PC-3 (cell line): ENCODE results near the gene REST. TPM values are rescaled to one million over a fixed set of nuclear protein-coding genes. Genes with fewer than 3 reads are reported as not detected.

Experiments
- ATAC-seq: fragments of 200-7000 bp; cut with Tn5 transposase; 2 replicates; pipeline ENCODE4 v1.9.1; 2020; ENCODE audit warnings: mild to moderate bottlenecking, moderate library complexity
- BruUV-seq: library from RNA; stranded (reverse); fragments of 400-500 nt; replicated peaks from 2 replicates; lab custom pipeline; 2021; lab: Mats Ljungman, UMichigan
- CTCF ChIA-PET: fragments of 300-600 bp; sonication (Branson Sonifier 250); formaldehyde crosslinking; loops from one replicate; lab custom pipeline; 2022; ENCODE audit warnings: antibody characterized with exemption; lab: Charles Lee
- POLR2A ChIA-PET: fragments of 300-600 bp; sonication (Branson Sonifier 250); formaldehyde crosslinking; loops from one replicate; lab custom pipeline; 2022; ENCODE audit warnings: antibody characterized with exemption; ENCODE audit not compliant: unreplicated experiment; lab: Charles Lee
- DNase-seq: peaks from one replicate; pipeline ENCODE4 v3.0.0-alpha.2; 2015
- H2AFZ ChIP-seq: fragments of 300-600 bp; sonication (generic); 2 replicates; pipeline ENCODE4 v1.6.0; 2016; ENCODE audit warnings: antibody characterized with exemption, low read length
- H3F3A ChIP-seq: fragments of 300-600 bp; sonication (generic); one replicate; pipeline ENCODE4 v1.6.0; 2017; ENCODE audit warnings: antibody characterized with exemption, low read length, control low read depth, mild to moderate bottlenecking; ENCODE audit not compliant: unreplicated experiment
- H3K27ac ChIP-seq: fragments of 300-600 bp; sonication (generic); 2 replicates; pipeline ENCODE4 v1.5.1; 2016; ENCODE audit warnings: mild to moderate bottlenecking, low read length
- H3K27me3 ChIP-seq: fragments of 300-600 bp; sonication (generic); 2 replicates; pipeline ENCODE4 v1.6.1; 2016; ENCODE audit warnings: low read length, mixed read lengths
- H3K36me3 ChIP-seq: fragments of 300-600 bp; sonication (generic); 2 replicates; pipeline ENCODE4 v1.6.1; 2016; ENCODE audit warnings: low read depth, mixed run types, low read length, mixed read lengths
- H3K4me1 ChIP-seq: fragments of 300-600 bp; sonication (generic); 2 replicates; pipeline ENCODE4 v1.5.1; 2016; ENCODE audit warnings: low read length; ENCODE audit not compliant: insufficient read depth
- H3K4me2 ChIP-seq: fragments of 300-600 bp; sonication (generic); 2 replicates; pipeline ENCODE4 v1.6.0; 2016; ENCODE audit warnings: low read length
- H3K4me3 ChIP-seq: fragments of 300-600 bp; sonication (generic); 2 replicates; pipeline ENCODE4 v1.5.1; 2016; ENCODE audit warnings: mild to moderate bottlenecking, low read length, mixed read lengths
- H3K79me2 ChIP-seq: fragments of 300-600 bp; sonication (generic); 2 replicates; pipeline ENCODE4 v1.6.1; 2017; ENCODE audit warnings: low read length, mixed read lengths
- H3K9ac ChIP-seq: fragments of 300-600 bp; sonication (generic); 2 replicates; pipeline ENCODE4 v1.6.0; 2016; ENCODE audit warnings: mild to moderate bottlenecking, low read length
- H3K9me2 ChIP-seq: fragments of 300-600 bp; sonication (generic); replicated peaks from 2 replicates; pipeline ENCODE4 v1.6.1; 2016; ENCODE audit warnings: mixed run types, low read length, mixed read lengths
- H3K9me3 ChIP-seq: fragments of 300-600 bp; sonication (generic); 2 replicates; pipeline ENCODE4 v1.6.1; 2016; ENCODE audit warnings: low read length, mixed read lengths
- H4K20me1 ChIP-seq: fragments of 300-600 bp; sonication (generic); 2 replicates; pipeline ENCODE4 v1.6.1; 2016; ENCODE audit warnings: low read length, mixed read lengths
- EZH2 ChIP-seq: fragments of 300-600 bp; sonication (generic); IDR thresholded peaks from one replicate; pipeline ENCODE4 v1.6.1; 2017; ENCODE audit warnings: antibody characterized with exemption, mild to moderate bottlenecking, low read length; ENCODE audit not compliant: unreplicated experiment
- EZH2phosphoT487 ChIP-seq: fragments of 300-600 bp; sonication (generic); IDR thresholded peaks from 2 replicates; pipeline ENCODE4 v1.6.1; 2018; ENCODE audit warnings: mild to moderate bottlenecking, antibody characterized with exemption, low read length, borderline replicate concordance
- intact Hi-C: fragments of 100-400 bp; cut with micrococcal nuclease; formaldehyde crosslinking; loops from 2 replicates; pipeline ENCODE4 v1.9.0; 2023
- total RNA-seq: library from RNA; depleted of rRNA; stranded (reverse); fragments of >200 nt; gene quantifications from 2 replicates; pipeline ENCODE4 v1.2.3, GENCODE V29; 2014; rRNA removed
- TF ChIP-seq, protein P1 (sequence below): fragments of 300-600 bp; sonication (generic); conservative IDR thresholded peaks from 2 replicates; pipeline ENCODE4 v1.5.1; 2017; ENCODE audit warnings: antibody characterized with exemption, low read depth, mild to moderate bottlenecking, low read length

REST gene
- total RNA-seq, 1 experiment from 2014 or later: 22.4 TPM

DNA sequence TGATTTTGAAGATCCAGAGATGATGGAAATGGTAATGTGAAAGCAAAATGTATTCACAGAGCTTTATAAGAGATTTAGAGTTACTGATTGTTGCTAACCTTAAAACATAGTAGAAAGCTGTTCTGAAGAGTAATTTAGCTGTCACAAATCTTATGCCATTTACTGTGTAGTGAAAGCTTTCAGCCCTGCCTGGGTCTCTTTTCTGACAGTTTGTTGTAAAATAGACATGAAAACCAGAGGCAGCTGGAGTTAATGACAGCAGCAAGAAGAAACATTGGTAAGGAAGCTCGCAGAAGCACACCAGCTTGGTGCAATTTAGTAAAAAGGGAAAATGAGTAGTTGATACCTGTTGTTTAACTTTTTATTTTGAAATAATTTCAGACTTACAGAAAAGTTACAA lies 92.1 kb downstream of the REST start:
- Histone ChIP-seq H3K9me2 (no peaks in the 10 kb centered on the region), H3K9ac (no peak overlapping the region), H4K20me1 (no peaks in the 10 kb centered on the region), H2AFZ (no peak overlapping the region), H3K27ac (no peak overlapping the region), H3K4me3 (no peak overlapping the region), H3K36me3 (peaks cover 67% of the 10 kb centered on the region), H3F3A (no peaks in the 10 kb centered on the region), H3K9me3 (no peaks in the 10 kb centered on the region), H3K79me2 (peaks cover 16% of the 10 kb centered on the region), H3K27me3 (no peaks in the 10 kb centered on the region), H3K4me1 (no peaks in the 10 kb centered on the region), H3K4me2 (no peak overlapping the region)
- intact Hi-C loops: no loop called here
- ChIA-PET CTCF (no interaction called here), POLR2A (no interaction called here)
- no peak for ATAC-seq
- DNase-seq: no peak
- TF ChIP-seq EZH2phosphoT487: no peak
- TF ChIP-seq, protein P1, sequence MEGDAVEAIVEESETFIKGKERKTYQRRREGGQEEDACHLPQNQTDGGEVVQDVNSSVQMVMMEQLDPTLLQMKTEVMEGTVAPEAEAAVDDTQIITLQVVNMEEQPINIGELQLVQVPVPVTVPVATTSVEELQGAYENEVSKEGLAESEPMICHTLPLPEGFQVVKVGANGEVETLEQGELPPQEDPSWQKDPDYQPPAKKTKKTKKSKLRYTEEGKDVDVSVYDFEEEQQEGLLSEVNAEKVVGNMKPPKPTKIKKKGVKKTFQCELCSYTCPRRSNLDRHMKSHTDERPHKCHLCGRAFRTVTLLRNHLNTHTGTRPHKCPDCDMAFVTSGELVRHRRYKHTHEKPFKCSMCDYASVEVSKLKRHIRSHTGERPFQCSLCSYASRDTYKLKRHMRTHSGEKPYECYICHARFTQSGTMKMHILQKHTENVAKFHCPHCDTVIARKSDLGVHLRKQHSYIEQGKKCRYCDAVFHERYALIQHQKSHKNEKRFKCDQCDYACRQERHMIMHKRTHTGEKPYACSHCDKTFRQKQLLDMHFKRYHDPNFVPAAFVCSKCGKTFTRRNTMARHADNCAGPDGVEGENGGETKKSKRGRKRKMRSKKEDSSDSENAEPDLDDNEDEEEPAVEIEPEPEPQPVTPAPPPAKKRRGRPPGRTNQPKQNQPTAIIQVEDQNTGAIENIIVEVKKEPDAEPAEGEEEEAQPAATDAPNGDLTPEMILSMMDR: no peak
- no peak for TF ChIP-seq EZH2
- no TSS peak for BruUV-seq

DNA sequence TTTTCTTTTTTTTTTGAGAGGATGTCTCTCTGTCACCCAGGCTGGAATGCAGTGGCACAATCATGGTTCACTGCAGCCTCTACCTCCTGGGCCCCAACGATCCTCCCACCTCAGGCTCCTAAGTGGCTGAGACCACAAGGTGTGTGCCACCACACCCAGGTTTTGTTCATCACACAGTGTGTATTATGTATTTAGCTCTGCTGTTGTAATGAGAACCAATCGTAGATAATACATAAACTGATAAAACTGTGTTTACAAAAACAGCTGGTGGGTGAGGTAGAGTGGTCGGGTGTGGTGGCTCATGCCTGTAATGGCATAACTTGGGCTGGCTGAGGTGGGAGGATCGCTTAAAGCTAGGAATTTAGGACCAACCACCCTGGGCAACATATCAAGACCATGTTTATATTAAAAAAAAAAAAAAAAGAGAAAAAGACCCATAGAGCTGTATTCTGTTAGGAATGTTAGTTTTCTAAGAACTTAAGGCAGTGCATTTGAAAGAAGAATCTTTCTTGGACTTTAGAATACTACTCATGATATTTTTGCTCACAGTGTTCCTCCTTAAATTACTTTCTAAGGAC lies 105.9 kb downstream of the REST start:
- H3K79me2 ChIP-seq: peaks cover 11% of the 10 kb centered on the region
- H3K27me3 ChIP-seq: no peaks in the 10 kb centered on the region
- no peaks in the 10 kb centered on the region for H3K9me3 ChIP-seq
- H2AFZ ChIP-seq: no peak overlapping the region
- H3K4me3 ChIP-seq: no peak overlapping the region
- TF ChIP-seq EZH2phosphoT487 (no peak), EZH2 (no peak)
- TF ChIP-seq, protein P1: no peak
- H3K27ac ChIP-seq: no peak overlapping the region
- BruUV-seq: no TSS peak
- no peak overlapping the region for H3K9ac ChIP-seq
- H3K9me2 ChIP-seq: no peaks in the 10 kb centered on the region
- peaks cover 70% of the 10 kb centered on the region for H3K36me3 ChIP-seq
- DNase-seq (no peak), ATAC-seq (no peak)
- ChIA-PET POLR2A (no interaction called here), CTCF (no interaction called here)
- intact Hi-C loops: no loop called here
- no peak overlapping the region for H3K4me2 ChIP-seq
- H3F3A ChIP-seq: no peaks in the 10 kb centered on the region
- H4K20me1 ChIP-seq: no peaks in the 10 kb centered on the region
- no peaks in the 10 kb centered on the region for H3K4me1 ChIP-seq

Other genes starting within 250 kb of the REST start
- gene HOPX, start 226.6 kb upstream of the REST start, total RNA-seq: 0.87 TPM in 1 of 2 replicates, not detected in the other
- gene SPINK2, start 86.2 kb upstream of the REST start, total RNA-seq: not detected in 2 replicates
- gene NOA1, start 69.7 kb downstream of the REST start, total RNA-seq: 33.1 and 37.7 TPM in 2 replicates
- gene POLR2B, start 71.0 kb downstream of the REST start, total RNA-seq: 190 and 193 TPM in 2 replicates
- not detected in 2 replicates for gene IGFBP7, start 202.5 kb downstream of the REST start, total RNA-seq